Natural killer cell (primary cell): ENCODE results near the gene DEPDC1. TPM values are rescaled to one million over a fixed set of nuclear protein-coding genes. Genes with fewer than 3 reads are reported as not detected.
"Not testable (repeated sequence)": the region's sequence is repeated elsewhere in the genome, so short reads cannot be mapped to it uniquely, and the experiment has no call there.

Experiments
- ATAC-seq, 3 donors: fragments of 150-1000 bp in 2 of 3; fragments of 200-7000 bp in 1 of 3; cut with Tn5 transposase; 1 replicate in 1 of 3; 2 replicates in 2 of 3; pipeline ENCODE4 v1.10.0; 2021; ENCODE audit warnings: mild to moderate bottlenecking in 2 of 3, moderate library complexity in 2 of 3
- DNase-seq, 2 donors: peaks; one replicate each; pipeline versions ENCODE4 v3.0.0 to v3.0.0-alpha.2; 2013 to 2021; ENCODE audit warnings: mixed read lengths in 1 of 2
- H3K27ac ChIP-seq: one replicate; pipeline ENCODE4 v1.5.1; 2013; ENCODE audit warnings: mild to moderate bottlenecking, low read length
- H3K27me3 ChIP-seq: one replicate; pipeline ENCODE4 v1.6.1; 2013; ENCODE audit warnings: low read length; ENCODE audit not compliant: control insufficient read depth, insufficient read depth
- H3K36me3 ChIP-seq: one replicate; pipeline ENCODE4 v1.6.1; 2013; ENCODE audit warnings: low read length; ENCODE audit not compliant: control insufficient read depth, insufficient read depth
- H3K4me1 ChIP-seq: one replicate; pipeline ENCODE4 v1.6.1; 2013; ENCODE audit warnings: low read length; ENCODE audit not compliant: control insufficient read depth, insufficient read depth
- H3K4me3 ChIP-seq: one replicate; pipeline ENCODE4 v1.5.1; 2013; ENCODE audit warnings: low read length
- H3K9me3 ChIP-seq: one replicate; pipeline ENCODE4 v1.6.1; 2013; ENCODE audit warnings: low read length; ENCODE audit not compliant: control insufficient read depth, insufficient read depth
- H3K27ac Mint-ChIP-seq, 2 donors: one replicate each; pipeline ENCODE4 v1.8.0; 2022; ENCODE audit warnings: mild to moderate bottlenecking in 2 of 2, mixed read lengths in 2 of 2, moderate library complexity in 1 of 2
- H3K27me3 Mint-ChIP-seq, 2 donors: one replicate each; pipeline ENCODE4 v1.8.0; 2022; ENCODE audit warnings: low read depth in 2 of 2, mixed read lengths in 2 of 2
- H3K36me3 Mint-ChIP-seq: one replicate; pipeline ENCODE4 v1.8.0; 2022; ENCODE audit warnings: mixed read lengths
- H3K4me1 Mint-ChIP-seq, 2 donors: one replicate each; pipeline ENCODE4 v1.8.0; 2022; ENCODE audit warnings: mixed read lengths in 2 of 2
- H3K4me3 Mint-ChIP-seq: one replicate; pipeline ENCODE4 v1.8.0; 2022; ENCODE audit warnings: mild to moderate bottlenecking, moderate library complexity, mixed read lengths
- H3K9me3 Mint-ChIP-seq, 2 donors: one replicate each; pipeline ENCODE4 v1.8.0; 2022; ENCODE audit warnings: mixed read lengths in 2 of 2
- WGBS: methylation state at CpG from one replicate; pipeline ENCODE4 v1.1.7; 2013; ENCODE audit warnings: missing lambda C conversion rate; ENCODE audit not compliant: insufficient coverage; 5-methylcytosine and 5-hydroxymethylcytosine counted together
- intact Hi-C: fragments of 100-400 bp; cut with micrococcal nuclease; formaldehyde crosslinking; loops from one replicate; pipeline ENCODE4 v1.14.2; 2022
- total RNA-seq, 4 donors: library from RNA; stranded (reverse); fragments of 120-200 nt in 1 of 4; gene quantifications; one replicate each; pipeline versions ENCODE4 v1.2.3 to v1.2.4, GENCODE V29; 2013 to 2022
- TF ChIP-seq, protein P1 (sequence below): fragments of 200-600 bp; IDR thresholded peaks from one replicate; pipeline ENCODE4 v1.8.0; 2022; ENCODE audit warnings: antibody characterized with exemption

The DEPDC1 gene
- total RNA-seq, 3 donors from 2014 or later (not counting 1 experiment from before 2014, with no cell fraction given) = not detected

- no peak overlapping the region for H3K27ac ChIP-seq
Measured at GRCh38 chr1:68495968-68496679, 758 bp downstream of the DEPDC1 start.

DNA sequence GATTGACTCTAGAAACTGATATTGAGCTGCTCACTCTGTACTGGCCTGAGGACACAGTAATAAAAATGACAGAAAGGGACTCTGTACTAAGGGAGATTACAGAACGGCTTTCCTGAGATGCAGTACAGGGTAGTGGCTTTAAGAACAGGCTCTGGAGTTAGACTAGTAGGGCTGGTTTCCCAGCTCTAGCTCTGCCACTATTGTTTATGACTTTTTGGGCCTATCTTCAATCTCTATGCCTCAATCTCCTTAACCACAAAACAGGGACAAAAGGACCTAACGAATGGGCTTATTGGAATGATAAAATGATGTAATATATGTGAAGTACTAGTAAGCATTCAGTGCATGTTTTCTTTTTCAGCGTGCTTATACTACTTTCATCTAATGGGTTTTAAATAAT is 1.4 kb downstream of the DEPDC1 start:
- Mint-ChIP-seq H3K4me3 (peak overlapping the region; percentile 87), H3K4me1 (peaks cover 28 to 33% of the 10 kb centered on the region in 2 donors), H3K9me3 (no peaks in the 10 kb centered on the region), H3K36me3 (no peaks in the 10 kb centered on the region), H3K27ac (peak overlapping the region in 1 of 2 donors; percentile 55), H3K27me3 (no peaks in the 10 kb centered on the region)
- ATAC-seq = no peak
- H3K4me3 ChIP-seq = no peak overlapping the region
- no peak for DNase-seq
- 94% methylated on average over 1 of the region's 3 CpGs for WGBS
- no peak overlapping the region for H3K27ac ChIP-seq
- no peaks in the 10 kb centered on the region for H3K9me3 ChIP-seq
- H3K36me3 ChIP-seq = no peaks in the 10 kb centered on the region
- peaks cover 11% of the 10 kb centered on the region for H3K4me1 ChIP-seq
- intact Hi-C loops = no loop called here
- no peaks in the 10 kb centered on the region for H3K27me3 ChIP-seq
- TF ChIP-seq, protein P1, sequence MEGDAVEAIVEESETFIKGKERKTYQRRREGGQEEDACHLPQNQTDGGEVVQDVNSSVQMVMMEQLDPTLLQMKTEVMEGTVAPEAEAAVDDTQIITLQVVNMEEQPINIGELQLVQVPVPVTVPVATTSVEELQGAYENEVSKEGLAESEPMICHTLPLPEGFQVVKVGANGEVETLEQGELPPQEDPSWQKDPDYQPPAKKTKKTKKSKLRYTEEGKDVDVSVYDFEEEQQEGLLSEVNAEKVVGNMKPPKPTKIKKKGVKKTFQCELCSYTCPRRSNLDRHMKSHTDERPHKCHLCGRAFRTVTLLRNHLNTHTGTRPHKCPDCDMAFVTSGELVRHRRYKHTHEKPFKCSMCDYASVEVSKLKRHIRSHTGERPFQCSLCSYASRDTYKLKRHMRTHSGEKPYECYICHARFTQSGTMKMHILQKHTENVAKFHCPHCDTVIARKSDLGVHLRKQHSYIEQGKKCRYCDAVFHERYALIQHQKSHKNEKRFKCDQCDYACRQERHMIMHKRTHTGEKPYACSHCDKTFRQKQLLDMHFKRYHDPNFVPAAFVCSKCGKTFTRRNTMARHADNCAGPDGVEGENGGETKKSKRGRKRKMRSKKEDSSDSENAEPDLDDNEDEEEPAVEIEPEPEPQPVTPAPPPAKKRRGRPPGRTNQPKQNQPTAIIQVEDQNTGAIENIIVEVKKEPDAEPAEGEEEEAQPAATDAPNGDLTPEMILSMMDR = no peak

More at GRCh38 chr1:68495968-68496679, 758 bp downstream of the DEPDC1 start:
- H3K9me3 ChIP-seq = no peaks in the 10 kb centered on the region
- intact Hi-C loops = no loop called here
- Mint-ChIP-seq H3K9me3 (no peaks in the 10 kb centered on the region), H3K4me1 (peaks cover 28 to 29% of the 10 kb centered on the region in 2 donors), H3K27ac (peak overlapping the region in 1 of 2 donors; percentile 55), H3K4me3 (peak overlapping the region; percentile 87), H3K27me3 (no peaks in the 10 kb centered on the region), H3K36me3 (no peaks in the 10 kb centered on the region)
- TF ChIP-seq, protein P1 = no peak
- 13% methylated on average over 21 of the region's 21 CpGs for WGBS
- ATAC-seq (no peak), DNase-seq (peak in 1 of 2 donors; percentile 6)
- peak overlapping the region; percentile 57 for H3K4me3 ChIP-seq
- H3K36me3 ChIP-seq = no peaks in the 10 kb centered on the region
- H3K27me3 ChIP-seq = no peaks in the 10 kb centered on the region
- peaks cover 11% of the 10 kb centered on the region for H3K4me1 ChIP-seq

DNA sequence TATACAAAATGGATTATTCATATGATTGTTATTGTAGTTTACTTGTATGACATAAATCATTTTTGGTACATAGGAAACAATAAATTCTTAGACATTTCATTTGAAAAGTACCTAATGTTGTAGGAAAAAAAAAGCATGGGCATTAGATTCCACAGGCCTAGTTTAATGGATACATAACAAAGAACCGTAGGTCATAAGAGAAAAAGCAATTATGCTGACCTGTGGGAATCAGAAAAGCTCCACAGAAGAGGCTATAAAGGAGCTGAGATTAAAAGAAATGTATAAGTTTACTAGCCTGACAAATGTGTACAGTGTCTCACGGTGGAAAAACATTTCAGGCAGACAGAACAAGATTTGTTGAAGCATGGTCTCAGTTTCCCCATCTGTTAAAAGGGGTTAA is 3.7 kb downstream of the DEPDC1 start:
- WGBS = 94% methylated on average over 2 of the region's 2 CpGs
- intact Hi-C loops = no loop called here
- Histone ChIP-seq H3K27me3 (no peaks in the 10 kb centered on the region), H3K4me3 (no peak overlapping the region), H3K36me3 (no peaks in the 10 kb centered on the region), H3K9me3 (no peaks in the 10 kb centered on the region), H3K27ac (no peak overlapping the region), H3K4me1 (peaks cover 11% of the 10 kb centered on the region)
- peaks cover 21 to 33% of the 10 kb centered on the region in 2 donors for H3K4me1 Mint-ChIP-seq
- H3K9me3 Mint-ChIP-seq = no peaks in the 10 kb centered on the region
- no peak overlapping the region for H3K27ac Mint-ChIP-seq
- H3K36me3 Mint-ChIP-seq = no peaks in the 10 kb centered on the region
- ATAC-seq = no peak
- H3K4me3 Mint-ChIP-seq = no peak overlapping the region
- no peak for DNase-seq
- no peaks in the 10 kb centered on the region for H3K27me3 Mint-ChIP-seq
- TF ChIP-seq, protein P1 = no peak

GRCh38 chr1:68492255-68492654 is 4.6 kb downstream of the DEPDC1 start:
- WGBS = 97% methylated on average over 6 of the region's 6 CpGs
- H3K4me1 ChIP-seq = peaks cover 11% of the 10 kb centered on the region
- H3K4me3 Mint-ChIP-seq, H3K36me3 ChIP-seq, H3K4me3 ChIP-seq, DNase-seq, H3K36me3 Mint-ChIP-seq, H3K9me3 Mint-ChIP-seq, H3K27me3 ChIP-seq, intact Hi-C loops, H3K9me3 ChIP-seq, ATAC-seq, H3K27ac Mint-ChIP-seq, H3K27me3 Mint-ChIP-seq, H3K27ac ChIP-seq: not testable (repeated sequence)
- peaks cover 17 to 27% of the 10 kb centered on the region in 2 donors for H3K4me1 Mint-ChIP-seq
